GM04503 (cell line): ENCODE measurements around the gene GET4.

Experiments
- DNase-seq: peaks from one replicate; pipeline ENCODE4 v3.0.0-alpha.2; 2012; ENCODE audit warnings: low read depth

Gene GET4

DNA sequence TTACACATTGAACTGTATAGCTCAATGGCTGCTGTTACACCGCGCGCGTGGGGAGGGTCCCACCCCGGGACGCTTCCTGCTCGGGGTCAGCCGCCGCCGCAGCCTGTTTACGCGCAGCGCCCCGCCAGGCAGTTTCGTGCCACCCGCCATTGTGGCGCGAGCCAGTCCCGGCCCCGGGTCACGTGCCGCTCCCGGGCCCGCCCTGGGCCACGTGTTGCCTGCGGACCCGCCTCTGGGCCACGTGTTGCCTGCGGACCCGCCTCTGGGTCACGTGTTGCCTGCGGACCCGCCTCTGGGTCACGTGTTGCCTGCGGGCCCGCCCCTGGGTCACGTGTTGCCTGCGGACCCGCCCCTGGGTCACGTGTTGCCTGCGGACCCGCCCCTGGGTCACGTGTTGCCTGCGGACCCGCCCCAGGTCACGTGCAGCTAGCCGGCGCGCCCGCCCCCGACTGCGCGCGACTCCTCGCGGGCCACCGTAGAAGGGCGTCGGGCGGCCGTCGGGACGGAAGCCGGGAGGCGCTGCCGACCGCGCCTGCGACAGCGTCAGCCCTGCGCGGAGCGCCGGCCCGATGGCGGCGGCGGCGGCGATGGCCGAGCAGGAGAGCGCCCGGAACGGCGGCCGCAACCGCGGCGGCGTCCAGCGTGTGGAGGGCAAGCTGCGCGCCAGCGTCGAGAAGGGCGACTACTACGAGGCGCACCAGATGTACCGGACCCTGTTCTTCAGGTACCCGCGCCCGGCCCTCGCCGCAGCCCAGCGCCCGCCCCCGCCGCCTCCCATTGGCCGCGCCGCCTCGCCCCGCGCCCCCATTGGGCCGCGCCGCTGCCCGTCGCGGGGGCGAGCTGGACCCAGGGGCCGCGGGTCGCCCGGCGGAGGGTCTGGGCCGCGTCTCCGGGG, at the start of gene GET4:
Gene GET4, plus strand, starts transcription at position 478 of the 895 bp plus-strand sequence. Its CDS starts 92 bp downstream, at position 570.
- DNase-seq, result peak; percentile 65

DNA sequence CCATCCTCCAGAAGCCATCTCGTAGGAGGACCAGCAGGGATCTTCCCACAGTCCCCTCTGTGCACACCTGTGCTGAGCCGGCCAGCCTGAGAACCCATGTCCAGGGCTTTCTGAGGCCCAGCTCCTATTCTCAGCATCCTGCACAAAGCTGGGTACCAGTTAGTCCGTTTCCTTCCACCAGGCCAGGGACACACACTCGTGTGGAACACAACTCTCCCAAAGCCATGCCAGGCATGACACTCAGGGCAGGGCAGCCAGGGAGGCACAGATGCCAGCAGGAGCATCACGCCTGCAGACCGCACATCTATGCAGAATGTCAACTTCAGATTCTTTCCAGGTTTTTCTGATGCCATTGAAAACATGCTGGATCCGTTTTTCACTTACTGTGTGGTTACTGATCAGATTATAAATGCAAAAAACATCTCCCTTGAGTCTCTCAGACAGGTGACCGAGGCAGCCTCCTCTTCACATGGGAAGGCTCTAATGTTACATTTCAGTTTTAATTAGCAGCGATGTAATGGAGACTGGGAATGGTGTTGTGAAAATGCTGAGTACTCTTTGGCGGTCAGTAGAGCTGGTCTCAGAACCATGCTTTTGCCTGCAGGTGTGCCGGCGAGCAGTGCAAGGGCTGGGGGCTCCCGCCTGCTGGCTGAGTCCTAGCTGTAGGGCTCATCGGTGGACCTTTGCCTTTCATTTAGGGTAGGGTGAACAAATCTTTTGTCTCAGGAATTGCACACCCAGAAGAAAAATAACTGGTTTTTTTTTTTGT, 47.4 kb upstream of the GET4 start:
- no peak for DNase-seq

DNA sequence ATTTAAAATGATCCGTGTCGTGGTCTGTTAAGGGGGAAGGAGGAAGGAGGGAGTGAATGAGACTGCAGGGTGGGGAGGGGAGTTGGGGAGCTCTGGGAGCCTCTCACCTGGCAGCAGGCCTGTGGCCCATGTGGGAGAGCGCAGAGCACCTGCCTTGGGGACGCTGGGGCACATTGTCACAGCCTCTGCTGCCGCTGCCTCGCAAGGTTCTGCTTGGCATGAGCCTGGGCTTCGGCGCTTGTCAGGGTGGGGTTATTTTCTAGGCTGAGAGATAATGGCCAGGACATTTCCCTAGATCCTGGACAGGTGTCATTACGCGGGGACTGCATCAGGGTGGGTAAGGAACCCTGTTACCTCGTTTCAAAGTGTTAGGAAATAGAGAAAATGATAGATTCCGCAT, 46.3 kb upstream of the GET4 start:
- no peak for DNase-seq

GRCh38 chr7:831596-832166, 44.7 kb upstream of the GET4 start:
- peak; percentile 87 for DNase-seq

- peak; percentile 49 for DNase-seq
Measured at GRCh38 chr7:832167-832967, 44.0 kb upstream of the GET4 start, which contains the start of gene SUN1. Gene SUN1 (plus strand): TSS chr7:832476. CDS start chr7:832525, 49 bp downstream.

DNA sequence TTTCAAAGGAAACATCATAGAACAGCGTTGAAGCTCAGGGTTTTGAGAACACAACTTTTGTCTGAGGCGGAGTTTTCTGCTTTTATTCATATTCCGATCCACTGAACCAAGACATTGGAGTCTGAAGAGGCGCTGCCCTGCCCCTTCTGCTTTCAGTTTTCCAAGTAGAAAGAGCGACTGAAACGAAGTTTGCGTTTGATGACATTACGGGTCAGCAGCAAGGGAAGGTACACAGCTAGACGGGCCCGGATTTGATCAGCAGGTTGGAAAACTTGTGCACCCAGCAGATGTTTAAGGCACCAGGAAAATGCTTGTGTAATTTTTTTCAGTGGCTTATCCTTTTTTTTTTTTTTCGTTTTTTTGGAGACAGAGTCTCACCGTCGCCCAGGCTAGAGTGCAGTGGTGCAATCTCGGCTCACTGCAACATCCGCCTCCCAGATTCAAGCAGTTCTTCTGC, 43.4 kb upstream of the GET4 start:
- DNase-seq, result no peak

DNA sequence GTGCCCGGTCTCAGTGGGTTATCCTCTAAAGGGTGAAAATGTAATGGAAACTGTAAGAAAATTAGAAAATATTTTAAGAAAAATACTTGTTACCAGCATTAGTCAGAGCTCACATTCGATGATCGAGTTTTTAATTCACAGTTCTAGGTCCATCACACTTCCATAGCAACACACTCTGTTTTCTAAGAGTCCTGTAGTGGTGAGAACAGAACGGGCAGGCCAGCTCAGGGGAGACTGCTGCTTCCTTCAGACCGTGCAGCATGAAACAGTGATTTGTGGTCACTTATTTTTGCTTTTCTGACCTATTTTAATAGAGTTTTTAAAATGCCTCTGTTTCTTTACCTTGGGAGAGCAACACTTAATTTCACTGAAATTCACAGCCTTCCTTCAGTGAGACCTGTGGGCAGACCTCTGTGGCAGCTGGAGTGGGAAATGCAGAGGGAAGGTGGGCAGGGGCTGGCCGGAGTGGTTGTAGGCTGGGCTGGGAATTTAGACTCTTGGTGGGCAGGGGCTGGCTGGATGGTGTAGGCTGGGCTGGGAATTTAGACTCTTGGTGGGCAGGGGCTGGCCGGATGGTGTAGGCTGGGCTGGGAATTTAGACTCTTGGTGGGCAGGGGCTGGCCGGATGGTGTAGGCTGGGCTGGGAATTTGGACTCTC, 42.6 kb upstream of the GET4 start:
- DNase-seq, result no peak

DNA sequence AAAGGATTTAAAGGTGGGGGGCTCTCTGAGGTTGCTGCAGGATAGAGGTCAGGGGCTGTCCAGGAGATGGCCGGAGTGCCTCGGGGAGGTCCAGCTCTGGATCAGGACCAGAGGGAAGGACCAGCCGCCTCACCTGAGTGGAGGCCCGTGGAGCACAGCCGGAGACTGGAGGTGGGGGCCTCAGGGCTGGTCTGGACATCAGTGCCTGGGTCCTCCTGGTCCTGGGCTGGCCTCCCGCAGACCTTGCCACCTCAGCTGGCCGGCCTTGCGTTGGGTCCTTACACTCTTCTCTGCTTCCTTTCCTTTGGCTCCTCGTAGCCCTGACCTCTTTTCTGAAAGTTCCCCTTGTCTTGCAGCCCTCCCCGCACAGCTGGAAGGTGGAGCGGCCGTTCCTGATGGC, 42.1 kb upstream of the GET4 start:
- DNase-seq, result no peak

DNA sequence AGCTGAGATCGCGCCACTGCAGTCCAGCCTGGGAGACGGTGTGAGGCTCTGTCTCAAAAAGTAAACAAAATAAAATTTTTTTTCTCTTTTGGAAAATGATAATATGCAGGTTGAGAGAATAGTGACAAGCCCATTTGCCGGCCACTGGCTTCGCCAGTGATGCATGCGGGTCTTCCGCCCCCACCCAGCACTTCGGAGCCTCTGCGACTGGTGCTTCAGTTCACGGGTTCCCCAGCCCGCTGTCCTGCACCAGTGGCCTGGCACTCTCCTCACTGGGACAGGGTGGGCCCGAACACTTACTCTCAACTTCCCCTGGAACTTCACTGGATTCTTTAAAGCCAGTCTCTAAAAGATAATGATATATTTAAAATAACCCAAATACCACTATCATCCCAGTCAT, 41.3 kb upstream of the GET4 start:
- DNase-seq, result no peak

- no peak for DNase-seq
Measured at GRCh38 chr7:835485-836401, 40.6 kb upstream of the GET4 start.

GRCh38 chr7:836429-836828, 39.9 kb upstream of the GET4 start:
- no peak for DNase-seq

GRCh38 chr7:837001-837400, 39.4 kb upstream of the GET4 start:
- no peak for DNase-seq

GRCh38 chr7:840001-840600, 36.3 kb upstream of the GET4 start:
- no peak for DNase-seq

DNA sequence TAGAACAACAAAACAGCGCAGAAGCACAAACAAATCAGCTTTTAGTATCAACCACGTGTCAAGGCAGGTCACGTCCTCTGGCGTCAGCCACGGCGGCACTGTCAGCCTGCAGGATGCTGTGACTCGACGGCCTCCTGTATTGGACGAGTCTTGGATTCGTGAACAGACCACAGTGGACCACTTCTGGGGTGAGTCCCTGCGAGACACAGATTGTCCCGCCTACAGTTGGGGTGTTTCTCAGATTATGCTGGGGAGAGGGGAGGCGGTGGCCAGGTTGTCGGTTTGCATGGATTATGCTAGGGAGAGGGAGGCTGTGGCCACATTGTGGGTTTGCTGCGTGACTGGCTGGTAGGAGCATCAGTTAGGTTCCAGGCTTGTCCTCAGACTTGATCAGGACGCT, 34.4 kb upstream of the GET4 start:
- no peak for DNase-seq

DNA sequence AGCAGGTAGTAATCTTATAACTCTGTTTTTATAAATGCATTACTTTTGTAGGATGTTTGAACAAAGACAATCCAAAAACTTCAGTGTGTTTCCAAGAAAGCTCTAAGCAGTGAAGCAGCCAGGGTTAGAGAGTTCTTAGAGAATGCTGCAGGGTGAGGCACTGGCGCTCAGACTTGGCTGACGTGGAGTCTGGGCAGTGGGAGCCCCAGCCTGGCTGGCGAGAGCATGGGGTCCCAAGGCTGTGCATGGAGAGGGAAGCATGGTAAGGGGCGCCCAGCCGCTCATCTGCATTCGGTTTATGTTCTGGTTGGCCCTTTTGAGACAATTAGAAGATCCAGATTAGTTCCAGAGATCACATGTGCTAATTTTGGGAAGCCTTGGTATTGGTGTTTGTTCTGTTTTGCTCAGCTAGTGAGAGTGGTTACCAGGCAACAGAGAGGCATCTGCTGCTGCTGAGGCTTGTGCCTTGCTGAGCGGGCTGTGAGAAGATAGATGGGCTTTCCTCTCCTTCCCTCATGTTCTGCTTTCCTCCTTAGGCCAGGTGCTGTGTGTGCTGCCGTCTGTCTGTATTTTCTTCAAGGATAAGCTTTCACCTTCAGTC, 33.8 kb upstream of the GET4 start:
- no peak for DNase-seq

- no peak for DNase-seq
Measured at GRCh38 chr7:843230-843629, 33.1 kb upstream of the GET4 start.

DNA sequence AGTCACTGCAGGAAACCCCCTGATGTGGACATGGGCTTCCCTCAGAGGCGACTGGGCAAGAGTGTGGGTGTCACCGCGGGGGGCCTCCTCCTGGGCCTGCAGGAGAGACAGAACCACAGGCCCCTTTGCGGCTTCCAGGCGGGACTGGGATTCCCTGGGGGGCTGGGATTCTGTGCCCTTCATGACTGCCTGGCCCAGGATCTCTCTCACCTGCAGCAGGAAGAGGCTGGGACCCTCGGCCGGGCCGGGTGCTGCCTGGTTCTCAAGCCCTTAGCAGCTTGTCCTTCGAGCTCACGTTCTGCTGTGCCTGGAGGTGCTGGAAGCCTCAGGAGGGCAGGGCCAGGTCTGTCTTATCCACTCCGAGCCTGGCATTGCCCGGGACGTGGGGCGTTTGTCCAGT, 32.3 kb upstream of the GET4 start:
- DNase-seq, result no peak

- DNase-seq, result no peak
Measured at GRCh38 chr7:844514-844913, 31.8 kb upstream of the GET4 start.

- no peak for DNase-seq
Measured at GRCh38 chr7:845091-845490, 31.3 kb upstream of the GET4 start.
